Thoracic aorta (tissue), 2 donors: ENCODE data around the gene LDHA. TPM values are rescaled to one million over a fixed set of nuclear protein-coding genes. Genes with fewer than 3 reads are reported as not detected.

Source experiments
- ATAC-seq: fragments of 150-250 bp; one replicate; pipeline ENCODE4 v1.8.0; 2017; ENCODE audit warnings: low read depth; ENCODE audit not compliant: insufficient number of reproducible peaks, low FRiP score
- DNase-seq: peaks from one replicate; pipeline ENCODE4 v3.0.0-alpha.2; 2020; ENCODE audit warnings: low spot score
- H3K27ac ChIP-seq, 2 donors: fragments of 200-600 bp; sonication (generic); 1 replicate in 1 of 2; 2 replicates in 1 of 2; pipeline ENCODE4 v1.5.1; 2016; ENCODE audit warnings: mild to moderate bottlenecking in 2 of 2, moderate library complexity in 2 of 2
- H3K27me3 ChIP-seq: fragments of 200-600 bp; sonication (generic); replicated peaks from 2 replicates; pipeline ENCODE4 v1.6.0; 2016; ENCODE audit warnings: mild to moderate bottlenecking; ENCODE audit not compliant: insufficient read depth
- H3K36me3 ChIP-seq: fragments of 200-600 bp; sonication (generic); one replicate; pipeline ENCODE4 v1.5.1; 2016
- H3K4me1 ChIP-seq, 2 donors: fragments of 200-600 bp; sonication (generic); 1 replicate in 1 of 2; 2 replicates in 1 of 2; pipeline versions ENCODE4 v1.5.1 to v1.6.0; 2016; ENCODE audit warnings: low read depth in 2 of 2, mild to moderate bottlenecking in 1 of 2; ENCODE audit not compliant: control insufficient read depth in 1 of 2
- H3K4me3 ChIP-seq: fragments of 200-600 bp; sonication (generic); 2 replicates; pipeline ENCODE4 v1.5.1; 2016; ENCODE audit warnings: mild to moderate bottlenecking
- H3K9me3 ChIP-seq: fragments of 200-600 bp; sonication (generic); 2 replicates; pipeline ENCODE4 v1.5.1; 2016
- CTCF ChIP-seq: fragments of 200-600 bp; sonication (generic); IDR thresholded peaks from one replicate; pipeline ENCODE4 v1.5.1; 2019; ENCODE audit warnings: antibody characterized with exemption
- total RNA-seq, 2 donors: library from RNA; depleted of rRNA; stranded (reverse); fragments of >200 nt; gene quantifications; one replicate each; pipeline versions ENCODE4 v1.1.0 to v1.2.3, GENCODE V29; 2016

The LDHA gene
- total RNA-seq, 2 donors from 2014 or later = 495 to 814 TPM

GRCh38 chr11:18379201-18379600, 15.2 kb upstream of the LDHA start:
- H3K9me3 ChIP-seq = no peaks in the 10 kb centered on the region
- H3K27me3 ChIP-seq = no peaks in the 10 kb centered on the region
- ATAC-seq = no peak
- DNase-seq = no peak
- H3K27ac ChIP-seq = no peak overlapping the region
- no peak for TF ChIP-seq CTCF
- H3K4me1 ChIP-seq = peaks cover 15 to 18% of the 10 kb centered on the region in 2 donors
- no peak overlapping the region for H3K4me3 ChIP-seq
- no peaks in the 10 kb centered on the region for H3K36me3 ChIP-seq

- DNase-seq = peak; percentile 90
These were observed 10.8 kb upstream of the LDHA start for GRCh38 chr11:18383388-18384156.

GRCh38 chr11:18384157-18384641, 10.2 kb upstream of the LDHA start:
- H3K36me3 ChIP-seq = no peaks in the 10 kb centered on the region
- peak overlapping the region; percentile 93 to 97 for H3K27ac ChIP-seq
- DNase-seq = peak; percentile 19
- H3K9me3 ChIP-seq = no peaks in the 10 kb centered on the region
- TF ChIP-seq CTCF = no peak
- ATAC-seq = peak; percentile 61
- H3K4me3 ChIP-seq = peak overlapping the region; percentile 22
- no peaks in the 10 kb centered on the region for H3K27me3 ChIP-seq
- H3K4me1 ChIP-seq = peaks cover 25 to 32% of the 10 kb centered on the region in 2 donors

More at GRCh38 chr11:18383388-18384156, 10.8 kb upstream of the LDHA start:
- H3K4me3 ChIP-seq = peak overlapping the region; percentile 22
- peaks cover 25 to 32% of the 10 kb centered on the region in 2 donors for H3K4me1 ChIP-seq
- no peaks in the 10 kb centered on the region for H3K27me3 ChIP-seq
- peak; percentile 99 for ATAC-seq
- peak overlapping the region; percentile 93 to 97 for H3K27ac ChIP-seq
- TF ChIP-seq CTCF = no peak
- H3K36me3 ChIP-seq = no peaks in the 10 kb centered on the region
- H3K9me3 ChIP-seq = no peaks in the 10 kb centered on the region

- H3K4me3 ChIP-seq = no peak overlapping the region
- no peak for DNase-seq
- H3K9me3 ChIP-seq = no peaks in the 10 kb centered on the region
- H3K4me1 ChIP-seq = peaks cover 7 to 20% of the 10 kb centered on the region in 2 donors
- no peak for ATAC-seq
- H3K36me3 ChIP-seq = no peaks in the 10 kb centered on the region
- H3K27me3 ChIP-seq = no peaks in the 10 kb centered on the region
- no peak for TF ChIP-seq CTCF
- no peak overlapping the region for H3K27ac ChIP-seq
These were observed 4.3 kb upstream of the LDHA start for GRCh38 chr11:18390088-18390487.

- no peak for ATAC-seq
- Histone ChIP-seq H3K9me3 (no peaks in the 10 kb centered on the region), H3K36me3 (peaks cover 7% of the 10 kb centered on the region), H3K4me1 (peaks cover 18 to 28% of the 10 kb centered on the region in 2 donors), H3K4me3 (no peak overlapping the region), H3K27ac (peak overlapping the region; percentile 94 to 99), H3K27me3 (no peaks in the 10 kb centered on the region)
- no peak for DNase-seq
- TF ChIP-seq CTCF = no peak
These were observed 1.7 kb upstream of the LDHA start for GRCh38 chr11:18392434-18393321.
